GM18505 (cell line): ENCODE data around the gene OTUB1.

Experiments
- ATAC-seq: cut with Tn5 transposase; IDR thresholded peaks from one replicate; pipeline ENCODE4 v1.9.1; 2021; ENCODE audit not compliant: unreplicated experiment
- POLR2A ChIP-seq: IDR thresholded peaks from 4 replicates; pipeline ENCODE4 v1.6.1; 2011; ENCODE audit warnings: borderline replicate concordance; ENCODE audit not compliant: insufficient read depth, insufficient read length; ENCODE audit errors: extremely low read depth

OTUB1 gene

DNA sequence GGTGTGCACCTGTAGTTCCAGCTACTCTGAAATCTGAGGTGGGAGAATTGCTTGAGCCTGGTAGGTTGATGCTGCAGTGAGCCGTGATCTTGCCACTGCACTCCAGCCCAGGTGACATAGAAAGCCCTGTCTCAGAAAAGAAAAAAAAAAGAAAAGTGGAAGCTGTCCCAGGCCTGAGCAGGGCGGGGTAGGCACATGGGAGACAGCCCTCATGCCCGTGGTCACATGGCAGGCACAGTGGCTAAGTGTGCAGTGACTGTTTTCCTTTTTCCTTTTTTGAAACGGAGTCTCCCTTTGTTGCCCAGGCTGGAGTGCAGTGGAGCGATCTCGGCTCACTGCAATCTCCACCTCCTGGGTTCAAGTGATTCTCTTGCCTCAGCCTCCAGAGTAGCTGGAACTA is 7.8 kb downstream of the OTUB1 start:
- no peak for ATAC-seq
- no peak for TF ChIP-seq POLR2A

DNA sequence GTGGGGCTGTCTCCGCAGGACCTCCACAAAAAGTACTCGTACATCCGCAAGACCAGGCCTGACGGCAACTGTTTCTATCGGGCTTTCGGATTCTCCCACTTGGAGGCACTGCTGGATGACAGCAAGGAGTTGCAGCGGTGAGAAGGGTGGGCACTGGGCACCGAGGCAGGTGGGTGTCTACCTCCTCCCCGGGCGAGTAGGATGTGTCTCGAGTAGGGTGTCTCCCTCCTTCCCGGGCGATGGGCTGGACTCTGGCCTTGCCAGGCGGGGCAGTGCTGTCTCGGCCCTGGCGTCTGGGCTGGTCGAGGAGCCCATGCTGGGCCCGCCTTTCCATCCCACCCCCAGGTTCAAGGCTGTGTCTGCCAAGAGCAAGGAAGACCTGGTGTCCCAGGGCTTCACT is 10.3 kb downstream of the OTUB1 start:
- no peak for TF ChIP-seq POLR2A
- no peak for ATAC-seq

DNA sequence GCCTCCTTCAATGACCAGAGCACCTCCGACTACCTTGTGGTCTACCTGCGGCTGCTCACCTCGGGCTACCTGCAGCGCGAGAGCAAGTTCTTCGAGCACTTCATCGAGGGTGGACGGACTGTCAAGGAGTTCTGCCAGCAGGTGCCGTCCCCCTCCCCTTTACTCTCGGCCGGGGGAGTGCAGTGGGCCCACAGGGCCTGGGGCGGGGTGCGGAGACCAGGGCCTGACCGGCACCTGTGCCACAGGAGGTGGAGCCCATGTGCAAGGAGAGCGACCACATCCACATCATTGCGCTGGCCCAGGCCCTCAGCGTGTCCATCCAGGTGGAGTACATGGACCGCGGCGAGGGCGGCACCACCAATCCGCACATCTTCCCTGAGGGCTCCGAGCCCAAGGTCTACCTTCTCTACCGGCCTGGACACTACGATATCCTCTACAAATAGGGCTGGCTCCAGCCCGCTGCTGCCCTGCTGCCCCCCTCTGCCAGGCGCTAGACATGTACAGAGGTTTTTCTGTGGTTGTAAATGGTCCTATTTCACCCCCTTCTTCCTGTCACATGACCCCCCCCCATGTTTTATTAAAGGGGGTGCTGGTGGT is 11.0 kb downstream of the OTUB1 start:
- TF ChIP-seq POLR2A: no peak
- ATAC-seq: no peak

DNA sequence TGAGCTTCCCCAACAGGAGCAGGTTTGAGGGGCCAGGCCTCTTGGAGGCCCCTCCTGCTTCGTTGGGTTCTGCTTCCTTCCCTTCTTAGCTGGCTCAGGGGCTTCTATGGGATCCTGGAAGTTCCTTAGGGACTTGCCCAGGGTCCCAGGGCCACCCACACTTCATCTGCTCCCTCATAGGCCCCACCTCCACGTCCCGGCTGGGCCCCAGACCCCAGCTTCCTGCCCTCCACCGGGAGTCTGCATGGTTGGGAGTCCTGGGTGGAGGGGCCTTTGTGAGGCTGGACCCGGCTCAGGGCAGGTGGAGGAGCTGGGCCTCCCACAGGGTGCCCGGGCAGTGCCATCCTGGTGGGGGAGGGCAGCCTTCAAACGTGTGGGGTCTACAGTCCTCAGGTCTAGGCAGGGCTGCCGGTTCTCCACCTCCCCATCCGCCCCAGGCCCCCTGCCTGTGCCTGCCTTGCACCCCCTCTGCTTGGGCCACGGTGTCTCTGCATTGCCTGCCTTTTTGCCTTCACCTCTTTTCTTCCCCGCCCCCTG is 11.6 kb downstream of the OTUB1 start:
- ATAC-seq: no peak
- no peak for TF ChIP-seq POLR2A

DNA sequence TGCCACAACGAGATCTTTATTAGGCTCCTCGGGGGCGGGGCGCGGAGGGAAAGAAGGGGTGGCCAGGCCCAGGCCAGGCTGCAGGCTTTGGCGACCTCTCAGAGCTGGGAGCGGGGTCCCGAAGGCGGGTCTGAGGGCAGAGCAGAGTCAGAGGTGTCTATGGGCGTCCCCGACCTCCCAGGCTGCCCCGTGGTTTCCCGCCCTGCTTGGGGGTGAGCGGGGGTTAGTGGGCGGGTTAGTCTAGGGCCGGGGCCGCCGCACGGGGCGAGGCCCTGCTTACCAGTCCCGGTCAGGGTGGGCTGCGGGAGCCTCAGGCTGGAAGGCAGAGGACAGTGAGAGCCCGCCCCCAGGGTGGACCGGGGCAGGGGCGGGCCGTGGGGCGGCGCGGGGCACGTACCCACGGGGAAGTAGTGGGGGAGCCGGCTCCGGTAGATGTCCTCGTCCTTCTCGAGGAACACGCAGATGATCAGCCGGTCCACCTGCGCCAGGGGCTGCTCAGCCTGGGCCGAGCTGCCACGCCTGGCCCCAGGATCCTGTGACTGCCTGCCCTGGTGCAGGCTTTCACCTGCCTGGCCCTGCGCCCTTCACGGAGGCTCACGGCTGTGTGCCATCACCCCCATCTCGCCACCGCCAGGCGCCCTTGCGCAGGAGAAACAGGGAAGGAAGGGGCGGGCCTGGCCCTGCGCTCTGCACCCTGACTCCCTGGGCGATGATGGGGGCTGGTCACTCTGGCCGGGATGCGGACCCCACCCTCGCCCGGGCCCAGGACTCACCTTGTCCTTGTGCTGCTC is 12.5 kb downstream of the OTUB1 start:
- no peak for ATAC-seq
- no peak for TF ChIP-seq POLR2A

DNA sequence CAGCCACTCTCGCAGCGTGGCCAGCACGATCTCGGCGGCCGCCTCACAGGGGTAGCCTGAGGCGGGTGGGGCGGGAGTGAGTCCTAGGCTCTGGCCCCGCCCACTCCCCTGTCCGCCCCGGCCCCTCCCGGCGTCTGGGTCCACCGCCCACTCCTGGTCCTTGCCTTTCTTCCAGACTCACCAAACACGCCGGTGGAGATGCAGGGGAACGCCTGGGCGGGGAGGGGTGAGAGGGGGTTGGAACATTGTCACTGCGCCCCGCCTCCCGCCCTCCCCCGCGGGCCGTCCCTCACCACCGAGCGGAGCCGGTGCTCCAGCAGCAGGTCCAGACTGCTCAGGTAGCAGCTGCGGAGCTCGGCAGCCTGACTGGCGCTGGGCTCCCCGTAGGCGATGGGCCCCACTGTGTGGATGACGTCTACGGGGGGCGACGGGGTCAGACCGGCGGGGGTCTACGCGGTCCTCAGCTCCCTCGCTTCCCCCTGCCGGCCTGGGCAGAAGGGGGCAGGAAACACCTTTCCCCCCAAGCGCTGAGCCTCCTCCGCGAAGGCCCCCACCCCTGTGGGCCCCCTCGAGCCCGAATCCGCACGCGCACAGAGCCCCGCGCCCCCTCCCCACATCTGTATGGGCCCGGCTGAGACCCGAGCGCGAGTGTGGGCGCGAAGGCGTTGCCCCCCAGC is 13.2 kb downstream of the OTUB1 start:
- ATAC-seq: no peak
- TF ChIP-seq POLR2A: no peak

DNA sequence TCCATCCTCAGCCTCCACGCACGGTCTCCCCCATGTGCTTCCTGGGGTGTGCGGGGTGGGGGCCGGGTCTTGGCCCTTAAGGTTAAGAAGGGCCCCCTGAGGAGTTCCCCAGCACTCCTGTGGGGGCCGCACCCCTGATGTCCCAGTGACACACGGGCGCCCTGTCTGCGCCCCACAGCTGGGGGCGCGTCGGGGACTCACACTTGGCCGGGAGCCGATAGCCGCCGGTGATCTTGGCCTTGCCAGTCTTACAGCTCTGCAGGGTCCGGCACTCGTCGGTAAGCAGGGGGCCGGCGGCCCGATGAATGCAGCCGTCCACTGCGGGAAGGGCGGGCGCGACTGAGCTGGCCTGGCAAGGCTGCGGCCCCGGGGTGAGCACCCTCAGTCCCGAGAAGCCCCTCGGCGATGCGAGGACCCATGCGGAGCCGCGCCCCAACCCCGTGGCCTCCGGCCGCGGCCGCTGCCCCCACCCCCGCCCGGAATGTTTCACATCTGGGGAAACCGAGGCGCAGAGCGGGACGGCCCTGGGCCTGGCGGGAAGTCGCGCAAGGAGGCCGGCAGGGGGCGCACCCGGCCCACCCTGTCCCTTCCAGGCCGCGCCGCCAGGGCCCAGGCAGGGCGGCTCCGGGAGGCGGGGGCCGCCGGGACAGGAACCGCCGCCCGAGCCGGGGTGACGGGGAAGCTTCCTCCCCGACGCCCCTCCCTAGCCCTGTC is 13.9 kb downstream of the OTUB1 start:
- no peak for TF ChIP-seq POLR2A
- no peak for ATAC-seq

DNA sequence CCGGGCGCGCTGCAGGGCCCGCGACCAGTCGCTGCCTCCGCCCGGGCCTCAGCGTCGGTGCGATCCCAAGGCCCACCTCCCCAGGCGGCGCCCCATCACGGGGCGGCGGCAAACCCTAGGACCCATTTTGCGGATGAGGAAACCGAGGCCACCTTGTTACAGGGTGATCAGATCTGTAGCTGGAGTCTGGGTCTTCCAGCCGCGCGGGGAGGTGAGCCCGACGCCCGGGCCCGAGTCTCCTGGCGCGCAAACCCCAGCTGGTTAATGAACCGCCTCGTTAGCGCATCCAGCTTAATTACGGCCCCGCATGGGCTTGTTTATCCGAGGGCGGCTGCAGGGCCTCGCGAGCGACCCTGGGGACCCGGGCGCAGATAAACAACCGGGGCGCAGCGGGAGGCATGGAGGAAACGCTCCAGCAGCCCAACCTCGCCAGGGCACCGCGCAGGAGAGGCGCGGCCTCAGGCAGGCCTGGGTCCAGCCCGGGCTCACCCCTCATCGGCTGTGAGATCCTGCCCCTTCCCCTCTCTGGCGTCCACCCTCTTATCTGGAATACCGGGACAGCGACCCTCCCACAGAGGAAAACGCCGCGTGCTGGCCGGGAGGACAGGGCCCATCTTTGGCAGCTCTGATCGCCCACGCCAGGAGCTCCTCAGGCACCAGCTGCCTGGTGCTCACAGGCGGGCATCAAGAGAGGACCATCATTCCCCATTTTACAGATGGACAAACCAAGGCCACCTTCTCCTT is 14.7 kb downstream of the OTUB1 start:
- no peak for TF ChIP-seq POLR2A
- no peak for ATAC-seq

DNA sequence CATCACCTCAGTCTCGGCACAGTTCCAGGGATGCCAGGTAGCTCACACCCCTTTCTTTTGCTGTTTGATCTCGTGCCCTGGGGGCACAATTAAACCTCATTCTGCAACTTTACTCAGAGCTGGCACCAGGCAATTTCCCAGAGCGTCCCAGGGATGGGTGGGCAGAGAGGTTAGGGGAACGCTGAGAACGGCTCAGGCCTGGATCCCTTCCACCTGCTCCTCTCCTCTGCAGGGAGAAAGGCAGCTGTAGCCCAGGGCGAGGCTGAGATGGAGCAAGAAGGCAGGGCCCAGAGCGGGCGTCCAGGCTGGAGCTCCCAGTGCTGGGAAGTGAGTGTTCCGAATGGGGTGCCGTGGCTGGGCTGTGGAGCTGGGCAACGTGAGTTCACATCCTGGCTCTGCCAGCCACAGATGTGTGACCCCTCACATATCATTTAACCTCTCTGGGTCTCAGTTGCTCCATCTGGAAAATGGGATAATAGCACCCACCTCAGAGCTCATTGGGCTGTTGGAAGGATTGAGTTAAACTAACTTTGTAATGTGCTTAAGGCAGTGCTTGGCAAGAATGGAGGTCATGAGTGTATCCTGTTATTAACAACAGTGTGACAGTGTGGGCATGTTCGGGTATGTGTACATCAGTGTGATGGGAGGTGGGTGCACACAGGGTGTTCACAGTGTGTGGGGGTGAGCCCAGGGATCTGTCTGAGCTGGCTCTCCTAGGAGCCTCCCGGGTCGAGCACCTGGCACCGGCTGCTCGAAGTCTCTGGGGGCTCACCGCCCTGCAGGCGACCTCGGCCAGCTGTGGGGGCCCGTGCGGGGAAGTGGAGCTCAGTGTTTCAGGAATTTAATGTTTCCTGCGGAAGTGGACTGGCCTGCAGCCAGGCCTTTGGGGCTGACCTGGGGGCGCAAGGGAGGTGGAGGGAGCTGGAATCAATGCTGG is 15.5 kb downstream of the OTUB1 start:
- no peak for ATAC-seq
- no peak for TF ChIP-seq POLR2A

DNA sequence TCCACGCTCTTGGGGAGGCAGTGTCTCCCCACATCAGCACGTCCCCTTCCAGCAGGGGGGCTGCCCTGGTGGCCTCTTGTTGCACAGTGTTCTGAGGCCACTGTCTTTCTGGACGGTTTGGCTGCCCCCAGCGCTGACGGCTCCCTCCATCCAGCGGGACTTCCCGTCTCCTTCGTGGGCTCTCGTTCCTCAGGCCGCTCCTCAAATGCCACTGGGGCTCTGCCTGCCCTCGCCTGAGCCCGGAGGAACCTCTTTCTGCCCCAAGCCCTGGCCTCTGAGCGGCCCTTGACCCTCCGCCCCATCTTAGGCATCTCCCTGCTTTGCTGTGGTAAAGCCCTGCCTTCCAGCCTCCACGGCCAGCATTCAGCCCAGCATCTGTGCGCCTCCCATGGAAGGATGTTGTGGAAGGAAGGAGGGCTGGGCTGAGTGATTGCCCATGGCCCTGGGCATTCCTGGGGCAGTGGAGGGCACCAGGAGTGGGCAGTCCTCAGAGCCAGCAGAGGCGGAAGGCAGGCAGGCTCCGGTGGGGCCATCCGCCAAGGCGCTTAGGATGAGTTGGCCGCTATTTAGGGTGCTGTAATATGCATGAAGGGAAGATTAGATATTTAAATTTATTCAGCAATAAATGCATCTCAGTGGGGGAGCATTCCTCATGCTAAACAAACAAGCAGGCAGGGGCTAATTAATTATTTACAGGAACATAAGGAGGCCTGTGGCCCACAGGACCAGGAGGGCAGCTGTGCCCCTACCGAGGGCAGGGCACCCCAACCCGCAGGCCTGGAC is 17.8 kb downstream of the OTUB1 start:
- ATAC-seq: no peak
- TF ChIP-seq POLR2A: no peak

DNA sequence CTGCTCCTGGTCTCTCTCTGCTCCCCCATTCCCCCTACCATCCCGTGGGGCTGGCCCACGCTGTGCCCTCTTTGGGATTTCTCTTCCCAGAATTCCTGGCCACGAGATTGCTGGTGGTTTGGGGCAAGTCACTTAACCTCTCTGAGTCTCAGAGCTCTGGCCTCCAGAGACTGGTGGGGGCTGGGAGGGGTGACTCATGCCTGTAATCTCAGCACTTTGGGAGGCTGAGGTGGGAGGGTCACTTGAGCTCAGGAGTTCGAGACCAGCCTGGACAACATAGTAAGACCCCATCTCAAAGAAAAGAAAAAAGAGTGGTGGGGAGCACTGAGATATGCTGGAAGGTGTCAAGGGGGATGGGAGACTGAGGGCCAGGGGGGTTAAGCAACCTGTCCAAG is 18.3 kb downstream of the OTUB1 start:
- TF ChIP-seq POLR2A: no peak
- ATAC-seq: no peak
